Testis (tissue), 3 donors: ENCODE results near the gene KIR2DL1. TPM values are rescaled to one million over a fixed set of nuclear protein-coding genes. Genes with fewer than 3 reads are reported as not detected.
"Not testable (repeated sequence)": the region's sequence is repeated elsewhere in the genome, so short reads cannot be mapped to it uniquely, and the experiment has no call there.

Experiments used
- DNase-seq: peaks from one replicate; pipeline ENCODE4 v3.0.0-alpha.2; 2019
- H3K27ac ChIP-seq, 2 donors: fragments of 200-600 bp; sonication (generic); one replicate each; pipeline ENCODE4 v1.5.1; 2019
- H3K27me3 ChIP-seq: fragments of 200-600 bp; sonication (generic); one replicate; pipeline ENCODE4 v1.5.1; 2019
- H3K36me3 ChIP-seq: fragments of 200-600 bp; sonication (generic); one replicate; pipeline ENCODE4 v1.5.1; 2017; ENCODE audit warnings: low read depth; ENCODE audit errors: missing control alignments
- H3K4me1 ChIP-seq: fragments of 200-600 bp; sonication (generic); one replicate; pipeline ENCODE4 v1.5.1; 2019
- H3K4me3 ChIP-seq, 2 donors: fragments of 200-600 bp; sonication (generic); one replicate each; pipeline ENCODE4 v1.5.1; 2017 to 2019
- H3K9me3 ChIP-seq: fragments of 200-600 bp; sonication (generic); one replicate; pipeline ENCODE4 v1.5.1; 2017
- POLR2A ChIP-seq: fragments of 450-650 bp; IDR thresholded peaks from one replicate; pipeline ENCODE4 v1.6.1; 2017; ENCODE audit warnings: antibody characterized with exemption, mild to moderate bottlenecking, moderate library complexity
- WGBS, 2 donors: methylation state at CpG; one replicate each; pipeline ENCODE4 v1.1.5; 2018; 5-methylcytosine and 5-hydroxymethylcytosine counted together
- intact Hi-C: fragments of 100-400 bp; cut with DNase I; formaldehyde crosslinking; loops from one replicate; pipeline ENCODE4 v1.15.1; 2023; ENCODE audit warnings: low total_unique reads
- polyA plus RNA-seq: library from polyadenylated mRNA; stranded (reverse); fragments of 350-450 nt; fragmentation: Illumina TruSeq; extraction: RNeasy Lipid Tissue Mini Kit (QIAGEN cat#74804); gene quantifications from one replicate; pipeline ENCODE4 v1.2.3, GENCODE V29; 2014; ENCODE audit warnings: low read depth, low replicate concordance; ENCODE audit not compliant: insufficient read depth
- total RNA-seq, 2 donors: library from RNA; depleted of rRNA; stranded (reverse); fragments of >200 nt; gene quantifications; one replicate each; pipeline ENCODE4 v1.2.3, GENCODE V29; 2016
- TF ChIP-seq, protein P1 (sequence below), 3 experiments: fragments of 450-650 bp in 2 of 3; fragments of 200-600 bp in 1 of 3; sonication (generic) in 1 of 3; IDR thresholded peaks; one replicate each; pipeline ENCODE4 v1.5.1; 2016 to 2019; ENCODE audit warnings: antibody characterized with exemption in 3 of 3, mild to moderate bottlenecking in 2 of 3, moderate library complexity in 1 of 3

KIR2DL1 gene
- total and polyA plus RNA-seq, 3 donors from 2014 or later = not detected

DNA sequence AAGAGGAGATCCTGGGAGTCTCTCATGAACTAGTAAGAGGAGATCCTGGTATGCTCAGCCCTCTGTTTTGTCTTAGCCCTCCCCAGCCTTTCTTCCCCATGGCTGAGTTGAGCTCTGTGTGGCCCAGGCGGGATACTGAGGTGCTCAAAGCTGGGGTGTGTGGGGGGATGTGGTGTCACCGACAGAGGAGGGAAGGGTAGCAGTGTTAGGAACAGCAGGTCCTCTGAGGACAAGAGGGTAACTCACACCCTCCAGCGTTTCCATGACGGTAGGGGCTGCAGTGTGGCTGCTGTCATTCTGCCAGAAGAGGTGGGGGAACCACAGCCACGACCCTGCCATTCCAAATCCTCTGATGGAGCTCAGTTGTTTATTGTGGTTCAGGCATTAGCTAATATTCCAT is 34.5 kb downstream of the KIR2DL1 start:
- Histone ChIP-seq H3K9me3 (no peaks in the 10 kb centered on the region), H3K27me3 (no peaks in the 10 kb centered on the region), H3K36me3 (no peaks in the 10 kb centered on the region), H3K4me3 (no peak overlapping the region), H3K4me1 (no peaks in the 10 kb centered on the region), H3K27ac (no peak overlapping the region)
- intact Hi-C loops = no loop called here
- 46 to 61% methylated on average over 4 to 5 of the region's 5 CpGs for WGBS, 2 donors
- DNase-seq = no peak
- TF ChIP-seq, protein P1, sequence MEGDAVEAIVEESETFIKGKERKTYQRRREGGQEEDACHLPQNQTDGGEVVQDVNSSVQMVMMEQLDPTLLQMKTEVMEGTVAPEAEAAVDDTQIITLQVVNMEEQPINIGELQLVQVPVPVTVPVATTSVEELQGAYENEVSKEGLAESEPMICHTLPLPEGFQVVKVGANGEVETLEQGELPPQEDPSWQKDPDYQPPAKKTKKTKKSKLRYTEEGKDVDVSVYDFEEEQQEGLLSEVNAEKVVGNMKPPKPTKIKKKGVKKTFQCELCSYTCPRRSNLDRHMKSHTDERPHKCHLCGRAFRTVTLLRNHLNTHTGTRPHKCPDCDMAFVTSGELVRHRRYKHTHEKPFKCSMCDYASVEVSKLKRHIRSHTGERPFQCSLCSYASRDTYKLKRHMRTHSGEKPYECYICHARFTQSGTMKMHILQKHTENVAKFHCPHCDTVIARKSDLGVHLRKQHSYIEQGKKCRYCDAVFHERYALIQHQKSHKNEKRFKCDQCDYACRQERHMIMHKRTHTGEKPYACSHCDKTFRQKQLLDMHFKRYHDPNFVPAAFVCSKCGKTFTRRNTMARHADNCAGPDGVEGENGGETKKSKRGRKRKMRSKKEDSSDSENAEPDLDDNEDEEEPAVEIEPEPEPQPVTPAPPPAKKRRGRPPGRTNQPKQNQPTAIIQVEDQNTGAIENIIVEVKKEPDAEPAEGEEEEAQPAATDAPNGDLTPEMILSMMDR (IDR thresholded peaks at IDR 0.05) = no peak

DNA sequence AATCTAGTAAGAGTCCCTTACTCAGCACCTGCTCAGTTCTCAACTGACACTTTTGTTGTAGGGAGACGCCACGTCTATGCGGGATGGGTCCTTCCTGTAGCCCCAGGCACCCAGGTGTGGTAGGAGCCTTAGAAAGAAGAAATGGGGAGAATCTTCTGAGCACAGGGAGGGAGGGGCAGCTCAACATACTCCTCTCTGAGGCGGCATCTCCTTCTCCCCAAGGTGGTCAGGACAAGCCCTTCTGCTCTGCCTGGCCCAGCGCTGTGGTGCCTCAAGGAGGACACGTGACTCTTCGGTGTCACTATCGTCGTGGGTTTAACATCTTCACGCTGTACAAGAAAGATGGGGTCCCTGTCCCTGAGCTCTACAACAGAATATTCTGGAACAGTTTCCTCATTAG is 35.0 kb downstream of the KIR2DL1 start:
- intact Hi-C loops = no loop called here
- Histone ChIP-seq H3K27me3 (no peaks in the 10 kb centered on the region), H3K4me3 (no peak overlapping the region), H3K4me1 (no peaks in the 10 kb centered on the region), H3K9me3 (no peaks in the 10 kb centered on the region), H3K36me3 (no peaks in the 10 kb centered on the region), H3K27ac (no peak overlapping the region)
- WGBS, 2 donors = 89 to 100% methylated on average over 3 to 10 of the region's 10 CpGs
- DNase-seq = no peak
- no peak for TF ChIP-seq POLR2A
- TF ChIP-seq, protein P1 (IDR thresholded peaks at IDR 0.05) = no peak

DNA sequence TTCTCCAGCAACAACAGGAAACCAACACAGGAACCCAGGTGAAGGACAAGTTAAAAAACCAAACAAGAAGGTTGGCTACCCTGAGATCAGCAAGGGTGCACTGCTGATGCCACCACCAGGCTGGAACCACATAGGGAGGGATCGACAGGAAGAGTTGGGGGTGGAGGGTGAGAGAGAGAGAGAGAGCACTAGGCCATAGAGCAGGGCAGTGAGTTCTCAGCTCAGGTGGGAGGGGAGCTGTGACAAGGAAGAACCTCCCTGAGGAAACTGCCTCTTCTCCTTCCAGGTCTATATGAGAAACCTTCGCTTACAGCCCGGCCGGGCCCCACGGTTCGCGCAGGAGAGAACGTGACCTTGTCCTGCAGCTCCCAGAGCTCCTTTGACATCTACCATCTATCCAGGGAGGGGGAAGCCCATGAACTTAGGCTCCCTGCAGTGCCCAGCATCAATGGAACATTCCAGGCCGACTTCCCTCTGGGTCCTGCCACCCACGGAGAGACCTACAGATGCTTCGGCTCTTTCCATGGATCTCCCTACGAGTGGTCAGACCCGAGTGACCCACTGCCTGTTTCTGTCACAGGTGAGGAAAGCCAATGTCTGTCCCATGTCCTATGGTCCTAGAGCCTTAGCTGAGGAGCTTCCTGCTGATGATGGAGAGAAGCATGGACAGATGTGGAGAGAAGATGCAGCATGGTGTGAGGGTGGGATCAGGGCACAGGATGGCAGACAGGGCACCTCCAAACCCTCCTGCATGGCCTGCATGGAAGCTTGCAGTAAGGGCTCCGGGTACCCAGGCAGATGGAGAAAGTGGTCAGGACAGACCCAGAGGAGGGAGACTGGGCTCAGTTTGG is 36.3 kb downstream of the KIR2DL1 start:
- H3K27ac ChIP-seq = no peak overlapping the region
- WGBS, 2 donors = 83 to 85% methylated on average over 14 of the region's 14 CpGs
- H3K27me3 ChIP-seq = no peaks in the 10 kb centered on the region
- TF ChIP-seq POLR2A = no peak
- TF ChIP-seq, protein P1 (IDR thresholded peaks at IDR 0.05) = no peak
- no peaks in the 10 kb centered on the region for H3K9me3 ChIP-seq
- no peak for DNase-seq
- no peaks in the 10 kb centered on the region for H3K36me3 ChIP-seq
- H3K4me1 ChIP-seq = no peaks in the 10 kb centered on the region
- intact Hi-C loops = no loop called here
- no peak overlapping the region for H3K4me3 ChIP-seq

DNA sequence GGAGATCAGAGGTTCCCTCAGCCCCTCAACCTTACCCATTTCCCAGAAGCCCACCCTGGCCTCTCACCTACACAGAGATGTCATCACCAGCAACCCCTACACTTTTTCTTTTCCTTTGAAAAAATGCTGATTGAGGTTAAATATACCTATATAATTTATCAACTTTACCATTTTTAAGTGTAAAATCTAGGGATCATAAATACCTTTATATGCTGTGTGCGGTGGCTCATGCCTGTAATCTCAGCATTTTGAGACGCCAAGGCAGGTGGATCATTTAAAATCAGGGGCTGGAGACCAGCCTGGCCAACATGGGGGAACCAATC is 36.9 kb downstream of the KIR2DL1 start:
- no peaks in the 10 kb centered on the region for H3K27me3 ChIP-seq
- 78 to 86% methylated on average over 2 of the region's 2 CpGs for WGBS, 2 donors
- intact Hi-C loops = no loop called here
- no peak for DNase-seq
- no peak overlapping the region for H3K27ac ChIP-seq
- no peaks in the 10 kb centered on the region for H3K9me3 ChIP-seq
- H3K36me3 ChIP-seq = no peaks in the 10 kb centered on the region
- H3K4me3 ChIP-seq = no peak overlapping the region
- TF ChIP-seq POLR2A = no peak
- TF ChIP-seq, protein P1 (IDR thresholded peaks at IDR 0.05) = no peak
- H3K4me1 ChIP-seq = no peaks in the 10 kb centered on the region

DNA sequence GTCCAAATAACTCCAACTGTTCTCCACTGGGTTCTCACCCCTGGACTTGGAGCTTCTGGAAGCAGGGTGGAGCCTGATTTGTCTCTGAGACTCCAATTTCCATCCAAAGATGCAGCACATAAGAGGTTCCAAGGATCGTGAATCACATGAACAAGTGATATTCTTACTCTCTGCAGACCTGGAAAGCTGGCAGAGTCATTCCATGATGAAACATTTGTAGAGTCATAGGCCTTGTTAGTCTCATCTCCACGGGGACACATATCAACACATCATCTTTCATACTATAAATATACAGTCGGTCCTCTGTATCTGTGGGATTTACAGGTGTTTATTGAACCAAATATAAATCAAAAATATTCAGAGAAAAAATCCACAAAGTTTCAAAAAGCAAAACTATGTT is 45.0 kb downstream of the KIR2DL1 start:
- 61 to 77% methylated on average over 3 of the region's 3 CpGs for WGBS, 2 donors

DNA sequence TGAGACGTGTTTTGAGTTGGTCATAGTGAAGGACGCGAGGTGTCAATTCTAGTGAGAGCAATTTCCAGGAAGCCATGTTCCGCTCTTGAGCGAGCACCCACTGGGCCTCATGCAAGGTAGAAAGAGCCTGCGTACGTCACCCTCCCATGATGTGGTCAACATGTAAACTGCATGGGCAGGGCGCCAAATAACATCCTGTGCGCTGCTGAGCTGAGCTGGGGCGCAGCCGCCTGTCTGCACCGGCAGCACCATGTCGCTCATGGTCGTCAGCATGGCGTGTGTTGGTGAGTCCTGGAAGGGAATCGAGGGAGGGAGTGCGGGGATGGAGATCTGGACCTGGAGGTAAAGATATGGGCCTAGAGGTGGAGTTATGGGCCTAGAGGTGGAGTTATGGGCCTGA is 46.7 kb downstream of the KIR2DL1 start, which contains the start of gene KIR3DL1:
Gene KIR3DL1, plus strand, starts transcription at position 218 of the 400 bp plus-strand sequence.
- DNase-seq, H3K27me3 ChIP-seq, H3K36me3 ChIP-seq, H3K27ac ChIP-seq, intact Hi-C loops, H3K9me3 ChIP-seq, H3K4me1 ChIP-seq, H3K4me3 ChIP-seq: not testable (repeated sequence)
- WGBS, 2 donors = 83 to 91% methylated on average over 15 to 17 of the region's 17 CpGs

More for the DNA sequence above, 45.0 kb downstream of the KIR2DL1 start:
- DNase-seq, H3K27me3 ChIP-seq, H3K4me1 ChIP-seq, H3K9me3 ChIP-seq, intact Hi-C loops, H3K27ac ChIP-seq, H3K36me3 ChIP-seq, H3K4me3 ChIP-seq: not testable (repeated sequence)
